Trophoblast cell (in vitro differentiated cells and primary cell): ENCODE data around the gene BACH2.
A peak's percentile ranks its signal among the peaks of the same experiment; 100 is the strongest.

ENCODE experiments used
- DNase-seq, 2 donors: peaks; one replicate each; pipeline ENCODE4 v3.0.0-alpha.2; 2016
- H2AFZ ChIP-seq: 2 replicates; pipeline ENCODE4 v1.6.1; 2013; ENCODE audit warnings: low read length, moderate library complexity, mild to moderate bottlenecking; ENCODE audit not compliant: insufficient read depth, poor library complexity
- H2AK5ac ChIP-seq: 2 replicates; pipeline ENCODE4 v1.6.1; 2013; ENCODE audit warnings: mild to moderate bottlenecking, low read length
- H2BK120ac ChIP-seq: 2 replicates; pipeline ENCODE4 v1.6.1; 2013; ENCODE audit warnings: low read length, mild to moderate bottlenecking, moderate library complexity; ENCODE audit not compliant: insufficient read depth, poor library complexity
- H2BK12ac ChIP-seq: 2 replicates; pipeline ENCODE4 v1.6.1; 2013; ENCODE audit warnings: mild to moderate bottlenecking, low read length, moderate library complexity
- H2BK5ac ChIP-seq: 2 replicates; pipeline ENCODE4 v1.6.1; 2013; ENCODE audit warnings: low read length, low read depth, moderate library complexity, mild to moderate bottlenecking; ENCODE audit not compliant: poor library complexity
- H3K14ac ChIP-seq: 2 replicates; pipeline ENCODE4 v1.6.1; 2013; ENCODE audit warnings: mild to moderate bottlenecking, low read length
- H3K18ac ChIP-seq: 2 replicates; pipeline ENCODE4 v1.6.1; 2013; ENCODE audit warnings: mild to moderate bottlenecking, low read length
- H3K23ac ChIP-seq: 2 replicates; pipeline ENCODE4 v1.6.1; 2013; ENCODE audit warnings: low read length
- H3K27ac ChIP-seq: 2 replicates; pipeline ENCODE4 v1.5.1; 2013; ENCODE audit warnings: low read depth, mild to moderate bottlenecking, inconsistent platforms, low read length, moderate library complexity
- H3K27me3 ChIP-seq: 2 replicates; pipeline ENCODE4 v1.6.1; 2013; ENCODE audit warnings: inconsistent platforms, mild to moderate bottlenecking, low read length, moderate library complexity; ENCODE audit not compliant: insufficient read depth
- H3K36me3 ChIP-seq, 2 experiments: 1 replicate in 1 of 2; 2 replicates in 1 of 2; pipeline ENCODE4 v1.6.1; 2013; ENCODE audit warnings: low read length in 2 of 2, mild to moderate bottlenecking in 2 of 2, moderate library complexity in 1 of 2; ENCODE audit not compliant: insufficient read depth in 2 of 2, control insufficient read depth in 1 of 2
- H3K4ac ChIP-seq: 2 replicates; pipeline ENCODE4 v1.6.1; 2013; ENCODE audit warnings: low read depth, mild to moderate bottlenecking, low read length, moderate library complexity
- H3K4me1 ChIP-seq, 2 experiments: 1 replicate in 1 of 2; 2 replicates in 1 of 2; pipeline ENCODE4 v1.6.1; 2013; ENCODE audit warnings: low read length in 2 of 2, mild to moderate bottlenecking in 2 of 2, moderate library complexity in 1 of 2; ENCODE audit not compliant: insufficient read depth in 2 of 2, control insufficient read depth in 1 of 2
- H3K4me2 ChIP-seq: 2 replicates; pipeline ENCODE4 v1.6.1; 2013; ENCODE audit warnings: inconsistent platforms, mild to moderate bottlenecking, low read length, moderate library complexity
- H3K4me3 ChIP-seq: 2 replicates; pipeline ENCODE4 v1.5.1; 2013; ENCODE audit warnings: mild to moderate bottlenecking, low read depth, low read length, inconsistent platforms
- H3K79me1 ChIP-seq: one replicate; pipeline ENCODE4 v1.6.1; 2013; ENCODE audit warnings: low read length
- H3K79me2 ChIP-seq: 2 replicates; pipeline ENCODE4 v1.6.1; 2013; ENCODE audit warnings: low read length, mild to moderate bottlenecking; ENCODE audit not compliant: control insufficient read depth, insufficient read depth, poor library complexity
- H3K9ac ChIP-seq: 2 replicates; pipeline ENCODE4 v1.6.1; 2013; ENCODE audit warnings: mild to moderate bottlenecking, low read length
- H3K9me3 ChIP-seq: 2 replicates; pipeline ENCODE4 v1.6.1; 2013; ENCODE audit warnings: low read depth, mild to moderate bottlenecking, control low read depth, inconsistent platforms, low read length; ENCODE audit not compliant: insufficient read depth
- H4K12ac ChIP-seq: 2 replicates; pipeline ENCODE4 v1.6.1; 2013; ENCODE audit warnings: low read depth, mild to moderate bottlenecking, low read length, moderate library complexity
- H4K8ac ChIP-seq: 2 replicates; pipeline ENCODE4 v1.6.1; 2013; ENCODE audit warnings: low read depth, mild to moderate bottlenecking, low read length, moderate library complexity
- H4K91ac ChIP-seq: one replicate; pipeline ENCODE4 v1.6.1; 2013; ENCODE audit warnings: low read depth, mild to moderate bottlenecking, low read length, moderate library complexity
- WGBS: extraction: QIAGEN DNeasy Blood & Tissue Kit; methylation state at CpG from one replicate; pipeline ENCODE4 v1.1.7; 2013; ENCODE audit warnings: missing lambda C conversion rate; ENCODE audit not compliant: insufficient read length, insufficient coverage; ENCODE audit errors: extremely low coverage; 5-methylcytosine and 5-hydroxymethylcytosine counted together

Gene BACH2

GRCh38 chr6:90214966-90215365, 81.7 kb downstream of the BACH2 start:
- Histone ChIP-seq H4K91ac (peak overlapping the region; percentile 72), H3K79me2 (peaks cover 2% of the 10 kb centered on the region), H2BK5ac (peak overlapping the region; percentile 72), H3K9ac (no peak overlapping the region), H3K4me2 (no peak overlapping the region), H3K27ac (peak overlapping the region; percentile 77), H2AFZ (no peak overlapping the region), H3K27me3 (no peaks in the 10 kb centered on the region), H4K8ac (peak overlapping the region; percentile 58), H3K79me1 (peaks cover 31% of the 10 kb centered on the region), H2BK12ac (peak overlapping the region; percentile 69), H3K14ac (peak overlapping the region; percentile 20), H3K23ac (no peak overlapping the region), H3K4ac (no peak overlapping the region), H3K9me3 (no peaks in the 10 kb centered on the region), H2AK5ac (peak overlapping the region; percentile 64), H3K36me3 (peaks cover 0 to 2% of the 10 kb centered on the region in 2 experiments), H3K4me3 (no peak overlapping the region), H4K12ac (no peak overlapping the region), H2BK120ac (peak overlapping the region; percentile 75), H3K18ac (no peak overlapping the region), H3K4me1 (peaks cover 15 to 29% of the 10 kb centered on the region in 2 experiments)
- peak in 1 of 2 donors; percentile 51 for DNase-seq
- WGBS = no CpG with 5 or more reads among the region's 1 CpG

GRCh38 chr6:90214461-90214860, 82.2 kb downstream of the BACH2 start:
- Histone ChIP-seq H3K4me2 (no peak overlapping the region), H3K27ac (no peak overlapping the region), H3K27me3 (no peaks in the 10 kb centered on the region), H3K9me3 (no peaks in the 10 kb centered on the region), H3K4me3 (no peak overlapping the region), H2AK5ac (no peak overlapping the region), H3K4ac (no peak overlapping the region), H4K91ac (no peak overlapping the region), H3K14ac (no peak overlapping the region), H3K18ac (no peak overlapping the region), H2AFZ (no peak overlapping the region), H2BK120ac (no peak overlapping the region), H3K79me1 (peaks cover 29% of the 10 kb centered on the region), H3K9ac (no peak overlapping the region), H2BK5ac (no peak overlapping the region), H4K12ac (no peak overlapping the region), H3K79me2 (peaks cover 2% of the 10 kb centered on the region), H2BK12ac (no peak overlapping the region), H3K4me1 (peaks cover 15 to 29% of the 10 kb centered on the region in 2 experiments), H3K23ac (no peak overlapping the region), H4K8ac (no peak overlapping the region), H3K36me3 (peaks cover 0 to 2% of the 10 kb centered on the region in 2 experiments)
- WGBS = no CpG with 5 or more reads among the region's 2 CpGs
- DNase-seq = no peak

DNA sequence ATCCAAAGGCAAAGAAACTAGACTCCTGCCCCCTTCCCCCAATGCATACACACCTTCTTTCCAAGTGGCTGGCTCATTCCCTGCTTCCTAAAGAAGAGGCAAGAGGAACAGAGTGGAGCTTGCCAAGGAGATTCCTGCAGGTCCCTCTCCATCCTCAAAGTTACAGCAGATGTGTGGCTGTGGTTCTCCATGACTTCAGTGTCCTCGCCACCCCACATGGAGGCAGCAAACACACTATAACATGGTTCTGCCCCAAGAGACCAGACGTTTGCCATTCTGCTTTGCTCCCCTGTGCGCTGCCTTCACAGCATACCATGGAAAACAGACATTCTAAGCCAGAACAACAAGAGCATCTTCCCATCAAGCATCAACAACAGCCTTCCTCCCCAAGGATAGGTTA, 84.4 kb downstream of the BACH2 start:
- no peak overlapping the region for H2AK5ac ChIP-seq
- no peak for DNase-seq
- no peak overlapping the region for H4K12ac ChIP-seq
- peaks cover 2% of the 10 kb centered on the region for H3K79me2 ChIP-seq
- WGBS = no CpG with 5 or more reads among the region's 3 CpGs
- no peak overlapping the region for H3K4ac ChIP-seq
- no peak overlapping the region for H4K91ac ChIP-seq
- H2BK12ac ChIP-seq = no peak overlapping the region
- no peaks in the 10 kb centered on the region for H3K27me3 ChIP-seq
- H4K8ac ChIP-seq = no peak overlapping the region
- peaks cover 0 to 2% of the 10 kb centered on the region in 2 experiments for H3K36me3 ChIP-seq
- H2AFZ ChIP-seq = no peak overlapping the region
- no peak overlapping the region for H3K4me2 ChIP-seq
- no peak overlapping the region for H3K14ac ChIP-seq
- H3K9me3 ChIP-seq = no peaks in the 10 kb centered on the region
- H3K4me1 ChIP-seq = peaks cover 12 to 23% of the 10 kb centered on the region in 2 experiments
- H2BK5ac ChIP-seq = no peak overlapping the region
- no peak overlapping the region for H3K4me3 ChIP-seq
- H3K27ac ChIP-seq = no peak overlapping the region
- H3K18ac ChIP-seq = no peak overlapping the region
- H3K9ac ChIP-seq = no peak overlapping the region
- H3K79me1 ChIP-seq = peaks cover 17% of the 10 kb centered on the region
- no peak overlapping the region for H2BK120ac ChIP-seq
- no peak overlapping the region for H3K23ac ChIP-seq

DNA sequence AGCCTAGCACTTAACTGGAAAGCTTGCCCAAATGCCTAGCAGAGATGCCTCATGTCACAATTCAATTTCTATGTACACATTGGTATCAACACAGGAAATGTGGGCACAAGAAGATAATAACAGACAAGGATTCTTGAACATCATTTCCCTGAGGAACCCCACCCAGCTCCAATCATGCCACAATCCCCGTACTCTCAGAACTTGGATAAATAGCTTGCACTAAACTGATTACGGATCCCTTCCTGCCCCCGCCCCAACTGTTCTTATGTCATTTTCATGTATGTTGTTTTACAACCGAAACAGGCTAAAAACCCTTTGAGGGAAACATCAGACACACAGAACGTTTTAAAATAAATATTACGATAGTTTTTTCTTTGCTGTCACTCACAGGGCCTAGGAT, 87.1 kb downstream of the BACH2 start:
- Histone ChIP-seq H2AK5ac (no peak overlapping the region), H3K27me3 (no peaks in the 10 kb centered on the region), H2BK5ac (no peak overlapping the region), H3K18ac (no peak overlapping the region), H2BK120ac (no peak overlapping the region), H4K12ac (no peak overlapping the region), H4K8ac (no peak overlapping the region), H3K36me3 (peaks cover 0 to 2% of the 10 kb centered on the region in 2 experiments), H3K14ac (no peak overlapping the region), H3K9me3 (no peaks in the 10 kb centered on the region), H3K79me1 (peaks cover 2% of the 10 kb centered on the region), H3K9ac (no peak overlapping the region), H3K27ac (no peak overlapping the region), H4K91ac (no peak overlapping the region), H3K4me3 (no peak overlapping the region), H3K4ac (no peak overlapping the region), H3K79me2 (no peaks in the 10 kb centered on the region), H3K23ac (no peak overlapping the region), H3K4me1 (no peaks in the 10 kb centered on the region), H2AFZ (no peak overlapping the region), H3K4me2 (no peak overlapping the region), H2BK12ac (no peak overlapping the region)
- DNase-seq = no peak
- no CpG with 5 or more reads among the region's 6 CpGs for WGBS
